Measurements from ENCODE around the gene PIP4K2A. TPM values are rescaled to one million over a fixed set of nuclear protein-coding genes. Genes with fewer than 3 reads are reported as not detected.

The PIP4K2A gene
- total and polyA plus RNA-seq, 2 experiments from 2014 or later: 16.5 to 31.1 TPM

- Histone ChIP-seq H3K4me2 (peak overlapping the region; percentile 2), H2AFZ (no peak overlapping the region)
- DNase-seq (ENCODE audit: low spot score): no peak
Measured at GRCh38 chr10:22599636-22600228, 114.6 kb downstream of the PIP4K2A start.

GRCh38 chr10:22599048-22599561 is 115.3 kb downstream of the PIP4K2A start:
- H3K9me2 ChIP-seq (replicated peaks; ENCODE audit: insufficient read depth): no peaks in the 10 kb centered on the region
- WGBS (ENCODE audit: low lambda C conversion rate, missing lambda C conversion rate): 73% methylated on average over 4 of the region's 4 CpGs
- H3K9me3 ChIP-seq (ENCODE audit: low read depth): no peaks in the 10 kb centered on the region
- H2AFZ ChIP-seq: no peak overlapping the region
- H3K4me2 ChIP-seq: no peak overlapping the region
- H3K79me2 ChIP-seq: no peaks in the 10 kb centered on the region
- H3K36me3 ChIP-seq (replicated peaks; ENCODE audit: insufficient read depth, low read depth): no peaks in the 10 kb centered on the region
- H3K27ac ChIP-seq: no peak overlapping the region
- H4K20me1 ChIP-seq (ENCODE audit: insufficient read depth, poor library complexity, severe bottlenecking): no peaks in the 10 kb centered on the region
- TF ChIP-seq EZH2 (IDR thresholded peaks at IDR 0.05; ENCODE audit: borderline replicate concordance) (no peak), CTCF (IDR thresholded peaks at IDR 0.05; ENCODE audit: poor library complexity) (no peak), EZH2phosphoT487 (IDR thresholded peaks at IDR 0.05; ENCODE audit: low read depth, severe bottlenecking, unreplicated experiment) (no peak)
- no peaks in the 10 kb centered on the region for H3K4me1 ChIP-seq (ENCODE audit: insufficient read depth)
- no peak overlapping the region for H3K4me3 ChIP-seq
- no peak for DNase-seq (ENCODE audit: low spot score)
- H3K27me3 ChIP-seq: no peaks in the 10 kb centered on the region

More at GRCh38 chr10:22599636-22600228, 114.6 kb downstream of the PIP4K2A start:
- H4K20me1 ChIP-seq (ENCODE audit: insufficient read depth, poor library complexity, severe bottlenecking): no peaks in the 10 kb centered on the region
- no peak overlapping the region for H3K27ac ChIP-seq
- no peaks in the 10 kb centered on the region for H3K9me3 ChIP-seq (ENCODE audit: low read depth)
- H3K4me3 ChIP-seq: no peak overlapping the region
- H3K79me2 ChIP-seq: no peaks in the 10 kb centered on the region
- no peaks in the 10 kb centered on the region for H3K4me1 ChIP-seq (ENCODE audit: insufficient read depth)
- WGBS (ENCODE audit: low lambda C conversion rate, missing lambda C conversion rate): 62% methylated on average over 11 of the region's 11 CpGs
- no peaks in the 10 kb centered on the region for H3K27me3 ChIP-seq
- no peaks in the 10 kb centered on the region for H3K9me2 ChIP-seq (replicated peaks; ENCODE audit: insufficient read depth)
- TF ChIP-seq CTCF (IDR thresholded peaks at IDR 0.05; ENCODE audit: poor library complexity): no peak
- no peak for TF ChIP-seq EZH2 (IDR thresholded peaks at IDR 0.05; ENCODE audit: borderline replicate concordance)
- TF ChIP-seq EZH2phosphoT487 (IDR thresholded peaks at IDR 0.05; ENCODE audit: low read depth, severe bottlenecking, unreplicated experiment): no peak
- H3K36me3 ChIP-seq (replicated peaks; ENCODE audit: insufficient read depth, low read depth): no peaks in the 10 kb centered on the region

- Histone ChIP-seq H3K4me1 (ENCODE audit: insufficient read depth) (no peaks in the 10 kb centered on the region), H4K20me1 (ENCODE audit: insufficient read depth, poor library complexity, severe bottlenecking) (no peaks in the 10 kb centered on the region), H3K9me3 (ENCODE audit: low read depth) (no peaks in the 10 kb centered on the region), H3K27ac (no peak overlapping the region), H3K79me2 (no peaks in the 10 kb centered on the region), H3K4me3 (no peak overlapping the region), H2AFZ (no peak overlapping the region), H3K9me2 (replicated peaks; ENCODE audit: insufficient read depth) (no peaks in the 10 kb centered on the region), H3K4me2 (no peak overlapping the region), H3K36me3 (replicated peaks; ENCODE audit: insufficient read depth, low read depth) (no peaks in the 10 kb centered on the region), H3K27me3 (no peaks in the 10 kb centered on the region)
- WGBS (ENCODE audit: low lambda C conversion rate, missing lambda C conversion rate): 74% methylated on average over 3 of the region's 3 CpGs
- TF ChIP-seq EZH2phosphoT487 (IDR thresholded peaks at IDR 0.05; ENCODE audit: low read depth, severe bottlenecking, unreplicated experiment) (no peak), CTCF (IDR thresholded peaks at IDR 0.05; ENCODE audit: poor library complexity) (no peak), EZH2 (IDR thresholded peaks at IDR 0.05; ENCODE audit: borderline replicate concordance) (no peak)
- no peak for DNase-seq (ENCODE audit: low spot score)
Measured at GRCh38 chr10:22598478-22598877, 115.9 kb downstream of the PIP4K2A start.
